Measurements from ENCODE around the gene PTTG1IP.

The PTTG1IP gene

DNA sequence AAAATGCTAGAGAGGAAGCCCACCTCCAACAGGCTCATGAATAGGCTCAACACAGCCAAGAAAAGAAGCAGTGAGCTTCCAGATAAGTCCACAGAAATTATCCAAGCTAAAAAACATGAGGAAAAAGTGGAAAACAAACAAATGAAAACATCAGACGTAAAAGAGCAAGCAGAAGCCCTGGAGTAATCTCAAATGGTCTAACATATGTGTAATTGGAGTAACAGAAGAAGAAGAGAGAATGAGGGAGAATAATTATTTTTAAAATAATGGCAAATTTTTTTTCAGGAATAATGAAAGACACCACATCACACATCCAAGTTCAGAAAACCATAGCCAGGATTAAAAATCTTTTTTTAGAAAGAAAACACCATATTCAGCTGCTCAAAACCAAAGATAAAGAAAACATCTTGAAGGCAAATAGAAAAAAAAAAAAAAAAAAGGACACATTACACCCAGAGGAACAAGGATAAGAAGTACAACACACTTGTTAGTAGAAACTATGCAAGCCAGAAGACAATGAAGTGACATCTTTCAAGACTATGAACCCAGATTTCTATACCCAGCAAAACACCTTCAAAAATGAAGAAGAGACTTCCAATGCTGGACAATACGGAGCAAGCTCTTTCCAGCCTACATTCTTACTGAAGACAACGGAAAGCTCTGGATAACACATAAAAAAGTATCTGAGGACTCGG is 45.0 kb downstream of the PTTG1IP start:
- no peak for DNase-seq (ENCODE audit: low read depth in 1 of 2, low spot score in 1 of 2)

DNA sequence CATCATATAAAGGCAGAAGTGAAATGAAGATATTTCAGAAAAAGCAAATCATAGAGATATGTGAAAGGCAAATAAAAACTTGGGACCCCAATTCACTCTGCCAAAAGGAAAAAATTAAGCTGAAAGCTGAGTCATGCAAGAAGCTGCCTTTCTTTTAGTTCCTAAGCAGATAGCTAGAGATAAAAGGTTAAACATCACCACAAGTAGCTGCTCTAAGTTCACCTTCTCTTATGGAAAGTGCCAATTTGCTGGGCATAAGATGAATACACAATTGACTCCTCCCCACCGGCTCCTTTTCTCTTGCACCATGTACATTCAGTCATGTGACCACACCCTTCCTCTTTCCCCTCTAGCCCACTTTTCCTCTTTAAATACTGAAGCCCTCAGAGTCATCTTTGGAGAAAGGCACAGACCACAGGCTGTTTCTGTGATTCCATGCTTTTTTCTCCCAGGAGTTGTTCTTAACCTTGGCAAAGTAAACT is 50.3 kb downstream of the PTTG1IP start:
- DNase-seq (ENCODE audit: low read depth in 1 of 2, low spot score in 1 of 2) = no peak

DNA sequence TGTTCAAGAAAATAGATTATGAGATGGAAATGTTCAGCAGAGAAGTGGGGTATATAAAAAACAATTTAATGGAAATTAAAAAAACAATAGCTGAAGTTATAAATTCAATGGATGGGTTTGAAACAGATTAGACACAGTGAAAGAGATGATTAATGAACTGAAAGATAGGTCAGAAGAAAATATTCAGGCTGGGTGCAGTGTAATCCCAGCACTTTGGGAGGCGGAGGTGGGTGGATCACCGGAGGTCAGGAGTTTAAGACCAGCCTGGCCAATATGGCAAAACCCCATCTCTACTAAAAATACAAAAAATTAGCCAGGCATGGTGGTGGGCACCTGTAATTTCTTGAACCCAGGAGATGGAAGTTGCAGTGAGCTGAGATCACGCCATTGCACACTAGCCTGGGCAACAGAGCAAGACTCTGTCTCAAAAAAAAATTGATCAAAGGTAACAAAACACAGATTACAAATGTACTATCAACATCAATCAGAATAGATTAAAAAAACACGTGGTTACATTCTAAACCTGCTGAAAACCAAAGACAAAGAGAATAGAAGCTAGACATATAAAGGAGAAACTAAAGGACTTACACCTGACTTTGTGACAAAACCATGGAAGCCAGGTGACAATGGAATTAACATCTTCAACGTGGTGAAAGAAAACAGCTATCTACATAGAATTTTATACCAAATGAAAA is 50.9 kb downstream of the PTTG1IP start:
- DNase-seq (ENCODE audit: low read depth in 1 of 2, low spot score in 1 of 2) = no peak

DNA sequence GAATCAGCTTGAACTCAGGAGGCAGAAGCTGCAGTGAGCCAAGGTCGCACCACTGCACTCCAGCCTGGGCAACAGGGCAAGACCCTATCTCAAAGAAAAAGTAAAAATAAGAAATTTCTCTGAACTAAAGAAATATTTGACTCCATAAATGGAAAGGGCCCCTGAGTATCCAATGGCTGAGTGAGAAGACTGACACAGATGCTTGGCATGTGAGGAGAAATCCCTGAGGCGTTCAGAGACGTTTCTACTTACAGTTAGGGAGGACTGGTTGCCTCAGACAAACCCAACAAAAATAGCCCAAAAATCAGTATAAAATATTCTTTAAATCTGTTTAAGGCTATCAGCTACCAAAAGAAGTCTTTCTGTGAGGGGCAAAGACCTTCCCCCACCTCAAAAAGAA is 52.6 kb downstream of the PTTG1IP start:
- DNase-seq (ENCODE audit: low read depth in 1 of 2, low spot score in 1 of 2) = no peak

DNA sequence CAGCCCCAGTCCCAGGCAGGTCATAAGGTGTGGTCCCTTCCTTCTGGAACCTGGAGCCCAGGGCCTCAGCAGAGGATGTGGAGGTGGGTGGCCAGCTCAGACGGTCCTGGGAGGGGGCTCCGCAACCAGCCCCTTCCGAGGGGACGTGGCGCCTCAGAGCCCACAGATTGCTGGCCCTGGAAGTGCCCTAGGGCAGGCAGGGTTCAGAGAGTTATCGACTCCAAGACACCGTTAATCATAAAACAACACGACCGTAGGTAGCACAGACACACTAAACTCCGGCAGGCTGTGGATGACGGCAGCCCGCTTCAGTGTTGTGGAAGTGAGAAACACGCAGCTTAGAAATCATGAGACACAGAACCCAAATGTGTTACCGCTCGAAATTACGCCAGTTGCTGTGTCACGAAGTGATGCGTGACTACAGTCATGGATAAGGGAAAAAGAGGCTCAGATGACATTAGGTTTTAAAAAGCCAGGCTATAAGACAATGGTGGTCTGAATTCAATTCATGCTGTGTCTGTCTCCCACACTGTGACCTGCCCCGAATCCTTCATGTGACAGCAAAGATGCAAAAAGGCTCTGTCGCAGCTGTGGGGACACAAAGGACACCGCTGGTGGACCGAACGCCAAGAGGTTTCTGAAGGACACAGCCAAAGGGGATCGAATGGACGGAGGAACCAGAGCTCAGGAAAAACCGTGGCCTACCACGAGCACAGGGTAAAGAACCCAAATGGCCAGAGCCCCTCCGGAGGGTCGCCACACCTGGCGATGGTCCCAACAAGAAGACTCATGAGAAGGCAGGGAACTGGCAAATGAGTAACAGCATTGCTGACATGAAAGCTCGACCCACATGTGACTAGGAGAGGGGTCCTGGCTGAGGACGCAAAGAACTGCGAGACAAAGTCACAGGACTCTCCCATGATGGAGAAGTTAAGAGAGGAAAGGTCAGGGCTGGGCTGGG is 53.9 kb downstream of the PTTG1IP start:
- no peak for DNase-seq (ENCODE audit: low read depth in 1 of 2, low spot score in 1 of 2)

DNA sequence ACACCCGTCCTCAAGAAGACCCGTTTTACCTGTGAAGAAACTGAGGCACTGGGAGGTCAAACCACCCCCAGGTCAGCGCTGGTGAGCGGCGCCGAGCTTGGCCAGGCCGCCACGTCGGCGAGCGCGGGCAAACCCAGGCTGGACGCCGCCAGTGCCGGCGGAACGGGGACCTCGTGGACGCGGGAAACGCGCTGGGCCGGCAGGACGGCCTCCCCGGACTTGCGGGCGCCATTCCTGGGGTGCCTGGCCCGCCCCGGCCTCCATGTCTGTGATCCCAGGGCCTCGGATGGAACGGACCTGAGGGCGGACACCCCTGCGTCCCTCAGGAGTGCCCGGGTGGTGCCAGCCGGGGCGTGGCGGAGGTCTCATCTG is 54.9 kb downstream of the PTTG1IP start:
- DNase-seq (ENCODE audit: low read depth in 1 of 2, low spot score in 1 of 2) = no peak

DNA sequence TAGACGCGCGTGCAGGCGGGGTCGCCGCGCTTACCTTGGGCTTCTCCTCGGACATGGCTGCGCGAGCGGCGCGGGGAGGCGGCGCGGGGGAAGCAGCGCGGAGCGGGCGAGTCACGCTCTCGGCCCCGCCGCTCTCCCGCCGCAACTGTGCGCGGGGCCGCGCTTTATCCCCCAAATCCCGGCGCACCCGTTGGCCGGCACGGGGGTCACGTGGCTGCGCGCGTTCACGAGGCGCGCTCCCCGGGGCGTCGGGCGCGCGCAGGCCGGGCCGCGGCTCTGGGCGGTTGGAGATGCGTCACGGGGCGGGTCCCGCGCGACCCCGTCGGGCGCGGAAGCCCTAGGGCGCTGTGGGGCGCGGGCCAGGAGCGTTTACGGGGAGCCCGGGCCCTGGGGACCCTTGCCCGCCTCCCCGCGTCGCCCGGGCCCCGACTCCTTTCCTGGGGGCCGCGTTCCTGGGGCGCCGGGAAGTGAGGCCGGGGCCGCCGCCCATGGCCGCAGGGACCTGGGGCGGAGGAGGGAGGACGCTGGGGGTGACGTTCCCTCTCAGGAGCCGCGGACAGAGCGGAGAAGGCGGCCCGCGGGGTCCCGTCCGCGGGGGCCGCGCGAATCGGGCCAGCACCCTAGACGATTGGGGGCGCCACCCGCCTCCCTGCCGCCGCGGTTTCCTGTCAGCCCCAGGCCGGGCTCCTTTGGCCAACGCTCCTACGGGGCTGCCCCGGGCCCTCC is 55.4 kb downstream of the PTTG1IP start, which contains the start of gene SUMO3:
Gene SUMO3, minus strand, starts transcription at position 149 of the 726 bp plus-strand sequence. Its CDS starts 94 bp downstream, at position 55.
- peak; percentile 59 to 81 for DNase-seq (ENCODE audit: low read depth in 1 of 2, low spot score in 1 of 2)

DNA sequence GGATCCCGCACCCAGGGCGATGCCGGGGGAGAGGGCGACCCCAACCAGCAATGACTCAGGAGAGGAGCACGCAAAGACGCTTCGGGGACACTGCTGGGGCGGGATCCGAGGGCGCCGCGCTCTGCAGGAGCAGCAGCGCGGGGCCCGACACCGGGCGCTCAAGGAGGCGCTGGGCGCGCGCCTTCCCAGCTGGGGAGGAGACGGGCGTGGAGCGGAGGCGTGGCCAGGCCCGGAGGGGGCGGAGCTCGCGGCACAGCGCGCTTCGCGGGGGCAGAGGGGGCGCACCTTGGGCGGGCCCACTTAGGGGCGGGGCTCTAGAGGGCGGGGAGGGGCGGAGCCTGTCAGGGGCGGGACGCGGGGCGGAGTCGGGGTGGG is 56.0 kb downstream of the PTTG1IP start:
- DNase-seq (ENCODE audit: low read depth in 1 of 2, low spot score in 1 of 2) = peak; percentile 89 to 90

DNA sequence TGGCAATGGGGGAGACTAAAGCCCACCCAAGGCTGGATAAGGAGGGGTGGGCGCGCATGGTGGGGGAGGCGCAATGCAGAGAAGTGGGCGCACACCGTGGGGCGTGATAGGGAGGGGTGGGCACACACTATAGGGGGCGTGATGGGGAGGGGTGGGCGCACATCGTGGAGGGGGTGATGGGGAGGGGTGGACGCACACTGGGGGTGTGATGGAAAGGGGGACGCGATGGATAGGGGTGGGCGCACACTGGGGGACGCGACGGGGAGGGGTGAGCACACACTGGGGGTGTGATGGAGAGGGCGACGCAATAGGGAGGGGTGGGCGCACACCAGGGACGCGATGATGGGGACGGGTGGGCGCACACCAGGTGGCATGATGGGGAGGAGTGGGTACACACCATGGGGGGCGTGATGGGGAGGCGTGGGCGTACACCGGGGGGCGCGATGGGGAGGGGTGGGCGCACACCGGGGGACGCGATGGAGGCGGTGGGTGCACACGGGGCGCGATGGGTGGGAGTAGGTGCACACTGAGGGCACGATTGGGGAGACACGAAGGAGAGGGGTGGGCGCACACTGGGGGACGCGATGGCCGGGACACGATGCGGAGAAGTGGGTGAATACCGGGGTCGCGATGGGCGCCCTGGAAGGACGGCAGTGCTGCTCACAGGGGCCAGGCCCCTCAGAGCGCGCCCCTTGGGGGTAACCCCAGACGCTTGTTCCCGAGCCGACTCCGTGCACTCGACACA is 56.6 kb downstream of the PTTG1IP start:
- DNase-seq (ENCODE audit: low read depth in 1 of 2, low spot score in 1 of 2) = no peak

DNA sequence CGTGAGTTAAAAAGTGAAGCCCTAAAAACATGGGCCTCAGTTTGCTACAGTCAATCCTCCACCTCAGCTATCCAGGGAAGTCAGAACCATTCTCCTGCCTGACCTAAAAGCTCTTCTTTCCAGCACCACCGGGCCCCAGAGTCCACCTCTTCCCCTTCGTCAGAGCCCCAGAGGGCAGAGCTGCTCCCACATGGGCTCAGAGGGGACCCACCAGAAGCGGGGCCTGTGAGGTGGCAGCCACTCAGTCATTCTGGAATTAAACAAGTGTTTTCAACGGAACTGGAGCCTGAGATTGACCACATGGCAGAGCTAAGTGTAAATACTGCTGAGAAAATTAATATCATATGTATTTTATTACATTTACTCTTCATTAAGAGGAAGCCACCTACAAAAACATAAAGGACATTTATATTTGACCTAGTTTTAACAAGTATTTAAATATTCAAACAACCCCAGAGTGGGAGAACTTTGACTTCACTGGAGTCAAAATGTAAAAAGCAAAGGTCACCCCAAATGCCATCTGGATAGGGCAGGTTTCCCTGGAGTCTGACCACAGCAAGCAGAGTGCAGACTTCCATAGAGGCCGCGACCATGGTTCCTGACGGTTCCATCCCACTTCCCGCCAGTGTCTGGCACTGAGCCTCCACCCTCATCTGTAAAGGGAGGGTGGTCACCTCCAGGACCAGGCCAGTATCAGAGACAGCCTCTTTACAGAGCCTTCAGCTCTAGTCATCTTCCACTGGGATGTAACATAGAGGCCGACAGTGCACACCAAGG is 57.5 kb downstream of the PTTG1IP start:
- no peak for DNase-seq (ENCODE audit: low read depth in 1 of 2, low spot score in 1 of 2)

DNA sequence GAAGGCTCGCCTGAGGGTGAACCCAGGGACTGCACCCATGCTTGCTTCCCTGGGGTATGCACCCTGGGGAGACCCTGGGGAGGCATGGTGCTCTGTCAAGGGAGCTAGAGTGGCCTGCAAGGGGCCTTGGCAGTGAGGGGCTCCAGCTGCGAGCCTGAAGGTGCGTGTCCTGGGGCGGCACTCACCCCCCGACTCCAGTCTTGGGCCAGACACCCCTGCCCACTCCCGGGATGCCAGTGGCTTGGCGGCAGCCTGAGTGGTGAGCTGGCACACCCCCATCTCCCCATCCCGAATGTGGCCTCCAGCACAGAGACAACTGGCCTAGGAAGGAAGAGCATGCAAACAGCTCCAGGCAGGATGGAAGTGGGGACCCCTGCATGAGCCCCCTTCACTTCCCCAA is 58.3 kb downstream of the PTTG1IP start:
- no peak for DNase-seq (ENCODE audit: low read depth in 1 of 2, low spot score in 1 of 2)

DNA sequence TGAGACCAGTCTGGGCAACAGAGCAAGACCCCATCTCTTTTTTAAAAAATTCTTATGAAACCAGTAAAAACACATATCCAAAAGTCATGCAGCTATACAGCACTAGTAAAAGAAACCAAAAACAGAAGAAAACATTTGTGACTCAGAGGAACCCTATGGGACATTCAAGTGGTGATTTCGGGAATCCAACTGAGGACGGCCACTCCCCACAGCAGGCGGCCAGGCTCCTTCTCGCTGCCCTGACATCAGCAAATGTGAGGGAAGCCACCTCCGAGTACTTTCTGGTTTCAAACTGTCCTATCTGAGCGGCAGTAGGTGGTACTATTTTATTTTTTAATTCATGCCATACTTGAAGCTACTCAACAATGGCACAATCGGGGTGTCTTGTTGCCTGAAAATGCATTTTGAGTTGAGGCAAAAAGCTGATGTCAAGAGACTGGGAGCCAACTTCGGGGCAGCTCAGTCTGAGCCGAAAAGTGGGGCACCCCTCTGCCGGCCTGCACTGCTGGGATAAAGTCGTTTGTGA is 58.9 kb downstream of the PTTG1IP start:
- no peak for DNase-seq (ENCODE audit: low read depth in 1 of 2, low spot score in 1 of 2)

DNA sequence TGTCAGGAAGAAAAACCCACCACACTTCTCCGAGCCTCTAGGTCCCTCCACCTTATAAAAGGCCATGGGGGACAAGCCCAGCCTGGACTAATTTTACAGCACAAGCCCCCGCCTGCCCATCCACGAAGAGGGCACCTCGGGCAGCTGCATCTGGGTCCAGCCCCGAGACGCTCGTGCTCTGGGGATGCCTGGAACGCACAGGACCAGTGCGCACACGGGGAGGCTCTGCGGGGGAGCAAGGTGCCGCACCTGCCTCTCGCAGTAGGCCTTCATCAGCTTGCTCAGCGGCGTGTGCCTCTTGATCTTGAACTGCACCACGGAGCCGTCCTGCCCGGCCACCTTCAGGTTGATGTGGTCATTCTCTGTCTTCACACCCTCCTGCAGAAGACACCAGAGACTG is 59.8 kb downstream of the PTTG1IP start:
- no peak for DNase-seq (ENCODE audit: low read depth in 1 of 2, low spot score in 1 of 2)

DNA sequence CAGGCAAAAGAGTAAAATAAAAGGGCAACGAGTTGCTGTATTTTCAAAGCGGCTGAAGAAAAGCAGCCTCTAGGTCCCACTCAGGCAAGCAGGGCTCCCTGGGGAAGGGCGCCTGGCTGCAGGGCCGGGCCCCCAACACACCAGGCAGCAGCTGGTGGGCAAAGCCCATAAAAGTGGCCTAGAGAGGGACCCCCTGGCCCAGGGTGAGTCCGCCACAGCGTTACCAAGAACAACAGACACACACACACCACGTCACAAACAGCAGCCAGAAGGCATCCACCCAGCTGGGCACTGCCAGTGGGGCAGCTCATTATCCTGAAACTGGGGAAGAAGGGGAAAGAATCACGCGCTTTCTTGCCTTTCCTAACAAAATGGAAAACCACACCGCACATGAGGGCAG is 60.3 kb downstream of the PTTG1IP start:
- DNase-seq (ENCODE audit: low read depth in 1 of 2, low spot score in 1 of 2) = no peak

DNA sequence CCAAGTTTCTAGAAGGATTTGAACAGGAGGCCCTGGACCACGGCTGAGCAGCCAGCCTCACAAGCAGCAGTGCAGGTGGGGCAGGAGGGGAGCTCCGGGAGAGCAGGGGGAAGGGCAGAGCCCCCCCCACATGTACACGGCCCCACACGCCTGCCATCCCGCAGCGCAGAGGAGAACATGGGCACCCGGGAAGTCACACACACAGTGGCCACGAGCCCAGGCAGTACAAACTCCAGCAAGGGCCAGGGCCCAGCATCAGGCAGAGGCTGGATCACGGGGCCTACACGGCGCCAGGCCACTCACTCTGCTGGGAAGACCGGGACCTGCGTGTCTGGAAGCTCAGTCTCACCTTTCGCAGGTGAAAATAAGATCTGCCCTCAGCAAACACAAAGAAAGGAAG is 60.9 kb downstream of the PTTG1IP start:
- no peak for DNase-seq (ENCODE audit: low read depth in 1 of 2, low spot score in 1 of 2)

DNA sequence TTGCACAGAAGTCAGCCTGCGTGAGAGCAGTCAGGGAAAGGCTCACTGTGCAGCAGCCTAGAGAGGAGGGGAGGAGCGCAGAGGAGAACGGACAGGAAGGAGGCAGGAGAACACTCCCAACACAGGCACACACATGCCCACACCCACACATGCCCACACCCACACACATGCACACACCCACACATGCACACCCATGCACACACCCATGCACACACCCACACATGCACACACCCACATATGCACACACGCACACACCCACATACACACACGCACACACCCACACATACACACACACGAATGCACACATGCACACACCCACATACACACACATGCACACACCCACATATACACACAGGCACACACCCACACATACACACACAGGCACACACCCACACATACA is 62.7 kb downstream of the PTTG1IP start:
- DNase-seq (ENCODE audit: low read depth in 1 of 2, low spot score in 1 of 2) = no peak

DNA sequence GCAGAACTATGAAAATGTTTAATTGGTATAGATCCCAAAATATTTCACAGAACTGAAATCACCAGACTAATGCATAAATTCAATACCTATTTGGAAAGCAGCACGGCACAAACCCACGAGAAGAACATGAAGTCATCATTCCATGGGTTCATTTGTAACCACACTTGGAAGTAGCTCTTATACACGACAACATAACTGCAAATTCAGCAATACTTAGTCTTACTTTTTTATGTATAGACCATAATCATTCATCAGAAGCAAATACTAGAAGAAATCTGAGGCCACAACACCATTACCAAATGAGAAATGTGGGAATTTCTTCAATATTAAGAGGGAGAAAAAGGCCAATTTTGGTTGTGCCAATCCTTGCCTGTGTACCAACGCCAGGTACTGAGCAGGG is 67.6 kb downstream of the PTTG1IP start:
- DNase-seq (ENCODE audit: low read depth in 1 of 2, low spot score in 1 of 2) = no peak

DNA sequence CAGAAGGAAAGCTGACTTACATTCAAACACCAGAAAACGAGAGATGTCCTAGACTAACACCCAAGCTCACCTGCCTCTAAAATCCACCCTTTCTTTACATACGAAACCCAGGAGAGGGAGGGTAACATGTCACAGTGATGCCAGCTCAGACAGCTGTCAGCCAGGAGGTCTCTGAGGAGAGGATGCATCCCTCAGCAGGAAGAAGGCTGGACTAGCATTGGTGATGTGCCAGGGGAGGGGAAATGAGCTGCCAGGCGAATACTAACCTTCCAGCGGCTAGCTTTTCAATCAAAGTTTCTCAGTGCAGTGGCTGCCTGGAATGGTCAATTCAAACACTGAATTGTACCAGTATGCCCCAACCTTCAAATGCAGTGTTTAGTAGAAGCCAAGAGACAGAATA is 68.3 kb downstream of the PTTG1IP start:
- DNase-seq (ENCODE audit: low read depth in 1 of 2, low spot score in 1 of 2) = no peak

DNA sequence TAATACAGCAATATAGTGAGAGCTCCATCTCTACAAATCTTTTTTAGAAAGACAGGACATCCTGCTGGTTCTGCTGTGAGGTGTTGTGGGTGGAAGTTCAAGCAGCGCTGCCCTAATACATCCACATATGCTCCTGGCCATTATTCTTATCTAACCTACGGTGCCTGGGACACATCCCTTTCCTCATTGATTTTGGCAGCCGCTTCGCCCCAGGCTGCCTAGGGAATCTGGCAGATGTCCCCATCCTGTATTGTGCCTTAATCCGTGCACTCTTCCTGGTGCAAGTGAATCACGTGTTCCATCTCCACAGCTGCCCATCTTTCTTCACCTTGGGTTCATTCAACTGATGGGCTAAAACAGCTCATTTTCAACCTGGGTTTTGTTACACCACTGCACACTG is 68.7 kb downstream of the PTTG1IP start:
- no peak for DNase-seq (ENCODE audit: low read depth in 1 of 2, low spot score in 1 of 2)
